Neural progenitor cell (in vitro differentiated cells): Measurements from ENCODE around the gene GPR149. TPM values are rescaled to one million over a fixed set of nuclear protein-coding genes. Genes with fewer than 3 reads are reported as not detected.

Experiments
- DNase-seq: peaks from one replicate; pipeline ENCODE4 v3.0.0-alpha.2; 2016; ENCODE audit warnings: low spot score
- H2AFZ ChIP-seq: fragments of 200-600 bp; sonication (generic); replicated peaks from 2 replicates; pipeline ENCODE4 v1.6.1; 2016; ENCODE audit warnings: antibody characterized with exemption
- H3F3A ChIP-seq: fragments of 200-600 bp; sonication (generic); 2 replicates; pipeline ENCODE4 v1.6.1; 2016; ENCODE audit warnings: antibody characterized with exemption, low read depth
- H3K27ac ChIP-seq: fragments of 200-600 bp; sonication (generic); 2 replicates; pipeline ENCODE4 v1.5.1; 2016; ENCODE audit warnings: mild to moderate bottlenecking
- H3K27me3 ChIP-seq: fragments of 200-600 bp; sonication (generic); 2 replicates; pipeline ENCODE4 v1.6.1; 2016; ENCODE audit warnings: mild to moderate bottlenecking, moderate library complexity
- H3K36me3 ChIP-seq: fragments of 200-600 bp; sonication (generic); 2 replicates; pipeline ENCODE4 v1.5.1; 2016
- H3K4me1 ChIP-seq: fragments of 200-600 bp; sonication (generic); 2 replicates; pipeline ENCODE4 v1.6.1; 2016; ENCODE audit warnings: mixed run types
- H3K4me2 ChIP-seq: fragments of 200-600 bp; sonication (generic); 2 replicates; pipeline ENCODE4 v1.6.1; 2016
- H3K4me3 ChIP-seq: fragments of 200-600 bp; sonication (generic); 2 replicates; pipeline ENCODE4 v1.5.1; 2016
- H3K79me2 ChIP-seq: fragments of 200-600 bp; sonication (generic); 2 replicates; pipeline ENCODE4 v1.6.1; 2016; ENCODE audit warnings: low read depth
- H3K9ac ChIP-seq: fragments of 200-600 bp; sonication (generic); 2 replicates; pipeline ENCODE4 v1.6.1; 2016
- H3K9me3 ChIP-seq: fragments of 200-600 bp; sonication (generic); 2 replicates; pipeline ENCODE4 v1.5.1; 2016; ENCODE audit warnings: low read depth
- H4K20me1 ChIP-seq: fragments of 200-600 bp; sonication (generic); 2 replicates; pipeline ENCODE4 v1.6.1; 2016; ENCODE audit warnings: low read depth
- H3K27ac Mint-ChIP-seq: 3 replicates; pipeline ENCODE4 v1.8.0; 2021; ENCODE audit warnings: mixed read lengths
- H3K27me3 Mint-ChIP-seq: 2 replicates; pipeline ENCODE4 v1.8.0; 2022; ENCODE audit warnings: low read depth, mild to moderate bottlenecking, inconsistent platforms, moderate library complexity, mixed read lengths; ENCODE audit not compliant: insufficient read depth
- H3K36me3 Mint-ChIP-seq: 3 replicates; pipeline ENCODE4 v1.8.0; 2021; ENCODE audit warnings: mixed read lengths
- H3K4me1 Mint-ChIP-seq: 3 replicates; pipeline ENCODE4 v1.8.0; 2021; ENCODE audit warnings: mixed read lengths
- H3K4me3 Mint-ChIP-seq: 3 replicates; pipeline ENCODE4 v1.8.0; 2021; ENCODE audit warnings: mild to moderate bottlenecking, moderate library complexity, mixed read lengths
- H3K9me3 Mint-ChIP-seq: 3 replicates; pipeline ENCODE4 v1.8.0; 2020; ENCODE audit warnings: mixed read lengths
- CTCF ChIP-seq: fragments of 200-600 bp; sonication (generic); IDR thresholded peaks from 2 replicates; pipeline ENCODE4 v1.5.1; 2017; ENCODE audit warnings: antibody characterized with exemption, mild to moderate bottlenecking
- EZH2 ChIP-seq: fragments of 200-600 bp; sonication (generic); IDR thresholded peaks from 2 replicates; pipeline ENCODE4 v1.6.1; 2017; ENCODE audit warnings: antibody characterized with exemption, mild to moderate bottlenecking, moderate library complexity
- EZH2phosphoT487 ChIP-seq: fragments of 200-600 bp; sonication (generic); IDR thresholded peaks from 2 replicates; pipeline ENCODE4 v1.6.1; 2017; ENCODE audit warnings: antibody characterized with exemption
- total RNA-seq: library from RNA; depleted of rRNA; stranded (reverse); fragments of >200 nt; gene quantifications from 2 replicates; pipeline ENCODE4 v1.2.3, GENCODE V29; 2015; ENCODE audit warnings: low replicate concordance

Gene GPR149
- total RNA-seq, 1 donor from 2014 or later = not detected

GRCh38 chr3:154356009-154356408 is 74.0 kb downstream of the GPR149 start:
- Mint-ChIP-seq H3K4me3 (no peak overlapping the region), H3K9me3 (no peaks in the 10 kb centered on the region), H3K4me1 (no peaks in the 10 kb centered on the region), H3K36me3 (no peaks in the 10 kb centered on the region), H3K27me3 (peaks cover 4% of the 10 kb centered on the region), H3K27ac (no peak overlapping the region)
- H3K4me2 ChIP-seq = no peak overlapping the region
- no peaks in the 10 kb centered on the region for H4K20me1 ChIP-seq
- H3K36me3 ChIP-seq = no peaks in the 10 kb centered on the region
- H3K4me3 ChIP-seq = no peak overlapping the region
- H3K9ac ChIP-seq = no peak overlapping the region
- H3K4me1 ChIP-seq = no peaks in the 10 kb centered on the region
- no peaks in the 10 kb centered on the region for H3K79me2 ChIP-seq
- H2AFZ ChIP-seq = no peak overlapping the region
- H3K27me3 ChIP-seq = no peaks in the 10 kb centered on the region
- TF ChIP-seq CTCF (no peak), EZH2phosphoT487 (no peak), EZH2 (no peak)
- H3K9me3 ChIP-seq = no peaks in the 10 kb centered on the region
- no peak overlapping the region for H3K27ac ChIP-seq
- DNase-seq = no peak
- no peaks in the 10 kb centered on the region for H3F3A ChIP-seq

GRCh38 chr3:154349223-154349622 is 80.8 kb downstream of the GPR149 start:
- DNase-seq = no peak
- no peak overlapping the region for H3K27ac Mint-ChIP-seq
- Histone ChIP-seq H2AFZ (no peak overlapping the region), H3K4me2 (no peak overlapping the region), H4K20me1 (no peaks in the 10 kb centered on the region), H3F3A (no peaks in the 10 kb centered on the region), H3K27me3 (no peaks in the 10 kb centered on the region), H3K27ac (no peak overlapping the region), H3K4me3 (no peak overlapping the region), H3K9me3 (no peaks in the 10 kb centered on the region), H3K79me2 (no peaks in the 10 kb centered on the region), H3K36me3 (no peaks in the 10 kb centered on the region), H3K9ac (no peak overlapping the region), H3K4me1 (no peaks in the 10 kb centered on the region)
- H3K4me3 Mint-ChIP-seq = no peak overlapping the region
- no peaks in the 10 kb centered on the region for H3K9me3 Mint-ChIP-seq
- no peak for TF ChIP-seq CTCF
- no peak for TF ChIP-seq EZH2phosphoT487
- TF ChIP-seq EZH2 = no peak
- H3K4me1 Mint-ChIP-seq = no peaks in the 10 kb centered on the region
- H3K27me3 Mint-ChIP-seq = peaks cover 4% of the 10 kb centered on the region
- H3K36me3 Mint-ChIP-seq = no peaks in the 10 kb centered on the region

GRCh38 chr3:154345422-154346122 is 84.4 kb downstream of the GPR149 start:
- Mint-ChIP-seq H3K27me3 (no peaks in the 10 kb centered on the region), H3K9me3 (no peaks in the 10 kb centered on the region), H3K27ac (no peak overlapping the region), H3K4me3 (no peak overlapping the region), H3K36me3 (no peaks in the 10 kb centered on the region), H3K4me1 (no peaks in the 10 kb centered on the region)
- H4K20me1 ChIP-seq = no peaks in the 10 kb centered on the region
- H3K4me2 ChIP-seq = no peak overlapping the region
- H3K4me3 ChIP-seq = no peak overlapping the region
- H3K36me3 ChIP-seq = no peaks in the 10 kb centered on the region
- no peak for DNase-seq
- H3K27ac ChIP-seq = no peak overlapping the region
- TF ChIP-seq EZH2phosphoT487 (no peak), EZH2 (no peak), CTCF (no peak)
- H2AFZ ChIP-seq = no peak overlapping the region
- no peaks in the 10 kb centered on the region for H3F3A ChIP-seq
- H3K27me3 ChIP-seq = no peaks in the 10 kb centered on the region
- H3K79me2 ChIP-seq = no peaks in the 10 kb centered on the region
- H3K4me1 ChIP-seq = no peaks in the 10 kb centered on the region
- no peak overlapping the region for H3K9ac ChIP-seq
- no peaks in the 10 kb centered on the region for H3K9me3 ChIP-seq
